Right ventricle myocardium superior (tissue), 1 donor: ENCODE measurements around the gene MARCHF9. TPM values are rescaled to one million over a fixed set of nuclear protein-coding genes. Genes with fewer than 3 reads are reported as not detected.
A peak's percentile ranks its signal among the peaks of the same experiment; 100 is the strongest.

ENCODE experiments used
- ATAC-seq: fragments of 200-7000 bp; cut with Tn5 transposase; one replicate; pipeline ENCODE4 v1.9.1; 2020; ENCODE audit warnings: mild to moderate bottlenecking; ENCODE audit not compliant: poor library complexity
- DNase-seq: peaks from one replicate; pipeline ENCODE4 v3.0.0-alpha.2; 2020
- intact Hi-C: fragments of 100-400 bp; cut with DNase I; formaldehyde crosslinking; loops from one replicate; pipeline ENCODE4 v1.11.2; 2022
- total RNA-seq: library from RNA; stranded (reverse); fragmentation: NEBNext Ultra II Directional; extraction: Animal tissue kit (Norgen Biotek cat#: 25700); gene quantifications from one replicate; pipeline ENCODE4 v1.2.1, GENCODE V29; 2021
- donor health status: DM: no; HTN: yes; CAD: no; lungs with severe emphysema.

The MARCHF9 gene
- total RNA-seq, 1 donor from 2014 or later = 12.2 TPM

- no peak for ATAC-seq
- no peak for DNase-seq
- intact Hi-C loops = no loop called here
These were observed 22.5 kb downstream of the MARCHF9 start for GRCh38 chr12:57777367-57777766.

DNA sequence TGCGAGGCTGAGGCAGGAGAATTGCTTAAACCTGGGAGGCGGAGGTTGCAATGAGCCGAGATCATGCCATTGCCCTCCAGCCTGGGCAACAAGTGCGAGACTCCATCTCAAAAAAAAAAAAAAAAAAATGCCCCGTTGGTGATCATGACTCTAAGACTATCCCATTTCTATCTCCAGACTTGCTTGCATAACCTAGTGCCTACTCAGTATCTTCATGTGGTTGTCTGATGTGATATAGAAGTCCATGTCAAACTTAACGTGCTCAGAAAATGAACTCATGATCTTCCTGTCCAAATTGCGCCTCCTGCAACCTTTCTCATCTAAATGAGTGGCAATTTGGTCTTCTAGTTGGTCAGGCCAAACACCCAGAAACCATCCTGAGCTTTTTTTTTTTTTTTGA, 23.0 kb downstream of the MARCHF9 start:
- DNase-seq (no peak), ATAC-seq (no peak)
- intact Hi-C loops = no loop called here

DNA sequence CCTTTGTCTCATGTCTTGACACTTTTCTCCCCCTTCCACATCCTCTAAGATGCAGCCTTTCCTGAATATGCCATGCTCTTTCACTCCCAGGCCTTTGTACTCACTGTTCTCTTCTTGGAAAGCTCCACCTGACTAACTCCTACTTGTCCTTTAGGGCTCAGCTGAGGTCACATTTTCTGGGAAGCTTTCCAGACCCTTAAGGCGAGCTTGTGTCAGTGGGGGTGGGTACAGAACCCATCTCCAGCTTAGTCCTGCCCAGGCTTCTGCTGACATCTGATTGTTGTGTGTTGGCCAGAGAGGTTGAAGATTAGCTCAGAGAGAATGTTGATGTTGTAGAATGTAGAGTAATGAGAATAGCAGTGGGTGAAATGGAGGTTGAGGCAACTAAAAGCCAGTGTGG, 24.8 kb downstream of the MARCHF9 start:
- no peak for DNase-seq
- ATAC-seq = no peak
- intact Hi-C loops = no loop called here

- DNase-seq = no peak
- no peak for ATAC-seq
- intact Hi-C loops = no loop called here
These were observed 25.5 kb downstream of the MARCHF9 start for GRCh38 chr12:57780284-57780897.

- ATAC-seq = no peak
- no peak for DNase-seq
- intact Hi-C loops = no loop called here
These were observed 26.3 kb downstream of the MARCHF9 start for GRCh38 chr12:57781244-57781643.

- DNase-seq (no peak), ATAC-seq (no peak)
- intact Hi-C loops = no loop called here
These were observed 26.9 kb downstream of the MARCHF9 start for GRCh38 chr12:57781801-57782200.

GRCh38 chr12:57782243-57782607, 27.3 kb downstream of the MARCHF9 start:
- DNase-seq (no peak), ATAC-seq (no peak)
- intact Hi-C loops = no loop called here

GRCh38 chr12:57782608-57783465, 27.9 kb downstream of the MARCHF9 start, which contains the start of gene TSFM:
TSFM (plus strand) TSS chr12:57782787; CDS start chr12:57782802, 15 bp downstream.
- DNase-seq = peak; percentile 99
- ATAC-seq = peak; percentile 95
- intact Hi-C loops = no loop called here

DNA sequence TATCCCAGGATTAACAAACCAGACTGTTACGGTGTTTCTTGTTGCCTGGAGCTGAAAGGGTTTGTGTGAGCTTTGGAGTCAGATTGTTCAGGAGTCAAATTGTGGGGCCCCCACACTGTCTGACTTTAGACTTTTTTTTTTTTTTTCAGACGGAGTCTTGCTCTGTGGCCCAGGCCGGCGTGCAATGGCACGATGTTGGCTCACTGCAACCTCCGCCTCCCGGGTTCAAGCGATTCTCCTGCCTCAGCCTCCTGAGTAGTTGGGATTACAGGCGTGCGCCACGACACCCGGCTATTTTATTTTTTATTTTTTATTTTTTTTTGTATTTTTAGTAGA, 28.5 kb downstream of the MARCHF9 start:
- DNase-seq = no peak
- ATAC-seq = no peak
- intact Hi-C loops = no loop called here

DNA sequence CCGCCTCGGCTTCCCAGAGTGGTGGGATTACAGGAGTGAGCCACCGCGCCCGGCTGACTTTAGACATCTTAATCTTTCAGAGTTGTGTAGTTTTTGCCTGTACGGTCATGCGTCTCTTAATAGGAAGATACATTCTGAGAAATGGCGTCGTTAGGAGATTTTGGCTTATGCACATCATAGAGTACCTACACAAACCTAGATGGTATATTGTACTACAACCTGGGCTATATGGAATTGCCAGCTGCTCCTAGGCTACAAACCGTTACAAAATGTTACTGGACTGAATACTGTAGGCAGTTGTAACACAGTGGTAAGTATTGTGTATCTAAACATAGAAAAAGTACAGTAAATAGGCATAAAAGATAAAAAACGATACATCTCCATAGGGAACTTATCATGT, 29.0 kb downstream of the MARCHF9 start:
- no peak for ATAC-seq
- intact Hi-C loops = no loop called here
- no peak for DNase-seq

DNA sequence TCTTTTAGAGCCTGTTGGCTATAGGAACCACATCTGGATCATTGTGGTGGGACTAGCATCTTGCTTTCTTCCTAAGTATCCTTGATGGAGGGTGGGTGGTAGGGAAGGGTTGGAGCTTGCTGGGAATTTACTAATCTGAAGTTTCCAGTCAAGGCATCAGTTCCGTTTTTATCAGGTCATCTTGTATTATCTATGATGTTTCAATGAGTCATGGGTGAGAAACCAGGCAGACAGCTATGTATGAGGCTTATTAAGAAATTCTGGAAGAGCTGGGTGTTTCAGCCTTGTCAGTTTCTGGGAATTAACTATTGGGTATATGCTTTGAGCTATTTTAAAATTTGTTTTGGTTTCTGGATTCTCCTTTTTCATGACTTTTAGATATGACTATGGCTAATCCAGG, 39.0 kb downstream of the MARCHF9 start:
- DNase-seq (no peak), ATAC-seq (no peak)
- intact Hi-C loops = no loop called here

DNA sequence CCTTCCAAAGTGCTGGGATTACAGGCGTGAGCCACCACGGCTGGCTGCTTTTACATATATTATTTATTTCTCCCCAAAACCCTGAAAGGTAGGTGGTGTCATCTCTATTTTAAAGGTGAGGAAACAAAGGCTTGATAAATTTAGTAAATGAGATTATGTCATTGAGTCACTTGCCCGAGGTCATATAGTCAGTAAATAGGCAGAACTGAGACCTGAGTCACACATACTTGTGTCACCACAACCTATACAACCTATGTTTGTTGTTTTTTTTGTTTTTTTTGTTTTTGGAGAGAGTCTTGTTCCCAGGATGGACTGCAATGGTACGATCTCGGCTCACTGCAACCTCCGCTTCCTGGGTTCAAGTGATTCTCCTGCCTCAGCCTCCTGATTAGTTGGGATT, 40.5 kb downstream of the MARCHF9 start:
- ATAC-seq = no peak
- intact Hi-C loops = no loop called here
- DNase-seq = no peak

- ATAC-seq = no peak
- intact Hi-C loops = no loop called here
- DNase-seq = no peak
These were observed 42.1 kb downstream of the MARCHF9 start for GRCh38 chr12:57796996-57797395.

- ATAC-seq (no peak), DNase-seq (no peak)
- intact Hi-C loops = no loop called here
These were observed 43.0 kb downstream of the MARCHF9 start for GRCh38 chr12:57797933-57798332.

- no peak for DNase-seq
- intact Hi-C loops = loop anchor here (10.0 kb wide), 1 partner anchor 104 kb away; no protein-coding TSS in a partner anchor
- no peak for ATAC-seq
These were observed 46.1 kb downstream of the MARCHF9 start for GRCh38 chr12:57800965-57801364.

GRCh38 chr12:57802607-57803006, 47.7 kb downstream of the MARCHF9 start:
- DNase-seq (no peak), ATAC-seq (no peak)
- intact Hi-C loops = loop anchor here (10.0 kb wide), 1 partner anchor 102 kb away; no protein-coding TSS in a partner anchor

GRCh38 chr12:57803319-57803893, 48.5 kb downstream of the MARCHF9 start:
- DNase-seq (peak; percentile 69), ATAC-seq (peak; percentile 86)
- intact Hi-C loops = loop anchor here (10.0 kb wide), 1 partner anchor 101 kb away; no protein-coding TSS in a partner anchor

DNA sequence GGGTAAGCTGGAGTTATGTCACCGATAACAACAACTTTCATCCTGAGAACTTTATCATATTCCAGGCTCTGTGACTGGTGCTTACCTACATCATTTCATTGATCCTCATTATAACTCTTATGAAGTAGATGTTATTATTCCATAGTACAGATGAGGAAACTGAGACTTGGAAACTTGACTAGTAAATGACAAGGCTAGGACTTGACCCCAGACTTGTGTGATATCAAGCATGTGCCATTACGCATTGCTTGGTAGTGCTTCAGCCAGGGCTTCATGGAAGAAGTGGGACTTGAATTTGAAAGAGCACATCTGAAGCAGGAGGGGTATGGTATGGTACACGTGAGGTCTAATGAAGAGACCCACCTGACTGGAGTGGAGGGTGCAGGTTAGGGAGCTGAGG, 51.8 kb downstream of the MARCHF9 start:
- intact Hi-C loops = loop anchor here (10.0 kb wide), 1 partner anchor 98 kb away; no protein-coding TSS in a partner anchor
- DNase-seq (no peak), ATAC-seq (no peak)

- DNase-seq = no peak
- ATAC-seq = no peak
- intact Hi-C loops = loop anchor here (10.0 kb wide), 1 partner anchor 98 kb away; no protein-coding TSS in a partner anchor
These were observed 52.4 kb downstream of the MARCHF9 start for GRCh38 chr12:57807285-57807684.

DNA sequence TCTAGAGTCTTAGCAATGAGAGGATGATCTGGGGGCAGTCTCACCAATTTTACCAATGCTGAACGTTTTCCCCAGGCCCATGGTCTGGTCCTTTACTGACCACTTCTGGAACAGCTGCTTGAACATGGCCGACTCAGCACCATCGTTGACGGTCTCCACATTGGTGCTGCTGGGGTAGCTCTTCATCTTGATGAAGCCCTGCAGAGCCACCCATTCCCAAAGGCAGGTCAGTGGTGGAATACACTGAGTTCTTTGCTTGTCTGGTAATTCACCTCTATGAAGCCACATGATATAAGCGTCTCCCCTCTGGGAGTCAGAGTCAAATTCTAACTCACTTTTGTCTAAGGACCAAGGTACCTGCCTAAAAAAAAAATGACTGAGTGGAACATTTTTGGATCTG, 53.4 kb downstream of the MARCHF9 start:
- intact Hi-C loops = loop anchor here (10.0 kb wide), 1 partner anchor 96 kb away; no protein-coding TSS in a partner anchor
- no peak for ATAC-seq
- DNase-seq = no peak
